HCT116 (cell line): Measurements from ENCODE around the gene NYAP1. TPM values are rescaled to one million over a fixed set of nuclear protein-coding genes. Genes with fewer than 3 reads are reported as not detected.

Source experiments
- ATAC-seq: fragments of 200-7000 bp; cut with Tn5 transposase; 2 replicates; pipeline ENCODE4 v1.9.1; 2020; ENCODE audit warnings: mild to moderate bottlenecking, moderate library complexity
- BruUV-seq: library from RNA; stranded (reverse); fragments of 400-500 nt; replicated peaks from 2 replicates; lab custom pipeline; 2021; lab: Mats Ljungman, UMichigan
- CTCF ChIA-PET: fragments of 300-600 bp; sonication (Branson Sonifier 250); formaldehyde crosslinking; loops from one replicate; lab custom pipeline; 2021; ENCODE audit warnings: antibody characterized with exemption; lab: Charles Lee
- POLR2A ChIA-PET: fragments of 300-600, 350-600 bp; sonication (Branson Sonifier 250); formaldehyde crosslinking; loops from one replicate; lab custom pipeline; 2021; ENCODE audit warnings: antibody characterized with exemption; lab: Charles Lee
- RAD21 ChIA-PET, 2 experiments: fragments of 300-600 bp; sonication (Branson Sonifier 250); formaldehyde crosslinking; loops; one replicate each; lab custom pipeline; 2023; ENCODE audit warnings: low total read pairs in 2 of 2; ENCODE audit not compliant: uncharacterized antibody in 2 of 2, unreplicated experiment in 2 of 2, low non-redundant PET in 1 of 2; lab: Charles Lee
- DNase-seq: peaks from one replicate; pipeline ENCODE4 v3.0.0-alpha.2; 2010; ENCODE audit warnings: low read depth, low spot score
- H2AFZ ChIP-seq: fragments of 200-600 bp; shearing (Covaris generic), sonication (generic); 2 replicates; pipeline ENCODE4 v1.6.1; 2017; ENCODE audit warnings: low read depth, mixed run types, mixed read lengths, antibody characterized with exemption, low read length; ENCODE audit not compliant: poor library complexity, severe bottlenecking
- H3K27ac ChIP-seq: 2 replicates; pipeline ENCODE4 v1.5.1; 2012; ENCODE audit warnings: low read depth, low read length
- H3K27me3 ChIP-seq: fragments of 200-600 bp; sonication (generic); 2 replicates; pipeline ENCODE4 v1.6.1; 2016; ENCODE audit warnings: mixed run types, low read length, mixed read lengths; ENCODE audit not compliant: insufficient read depth
- H3K36me3 ChIP-seq, 2 experiments: fragments of 200-500 bp in 1 of 2; fragments of 200-600 bp in 1 of 2; sonication (Bioruptor generic) in 1 of 2; sonication (generic) in 1 of 2; 2 replicates each; pipeline versions ENCODE4 v1.5.1 to v1.6.1; 2014 to 2016; ENCODE audit warnings: low read length in 2 of 2, inconsistent platforms in 1 of 2, mixed read lengths in 1 of 2, mixed run types in 1 of 2; ENCODE audit not compliant: insufficient read depth in 2 of 2, control insufficient read depth in 1 of 2
- H3K4me1 ChIP-seq, 2 experiments: fragments of 200-600 bp in 1 of 2; sonication (generic) in 1 of 2; 2 replicates each; pipeline versions ENCODE4 v1.5.1 to v1.6.1; 2012 to 2017; ENCODE audit warnings: low read length in 2 of 2, inconsistent platforms in 1 of 2, mild to moderate bottlenecking in 1 of 2, mixed read lengths in 1 of 2, mixed run types in 1 of 2, moderate library complexity in 1 of 2; ENCODE audit not compliant: insufficient read depth in 2 of 2, control insufficient read depth in 1 of 2
- H3K4me2 ChIP-seq: fragments of 200-600 bp; sonication (generic); 2 replicates; pipeline ENCODE4 v1.6.1; 2017; ENCODE audit warnings: mixed run types, low read length, mixed read lengths
- H3K4me3 ChIP-seq, 2 experiments: fragments of 200-600 bp in 1 of 2; sonication (generic) in 1 of 2; replicated peaks in 1 of 2; 2 replicates each; pipeline ENCODE4 v1.5.1; 2011 to 2016; ENCODE audit warnings: low read length in 2 of 2, control low read depth in 1 of 2, low read depth in 1 of 2, mild to moderate bottlenecking in 1 of 2, mixed read lengths in 1 of 2, mixed run types in 1 of 2
- H3K79me2 ChIP-seq: fragments of 200-600 bp; sonication (generic); 2 replicates; pipeline ENCODE4 v1.6.1; 2017; ENCODE audit warnings: mild to moderate bottlenecking, mixed run types, low read length, moderate library complexity, mixed read lengths; ENCODE audit not compliant: insufficient read depth
- H3K9ac ChIP-seq: fragments of 200-600 bp; sonication (generic); 2 replicates; pipeline ENCODE4 v1.6.1; 2016; ENCODE audit warnings: low read length, mixed read lengths
- H3K9me2 ChIP-seq: fragments of 200-600 bp; sonication (generic), shearing (Covaris generic); 2 replicates; pipeline ENCODE4 v1.6.1; 2017; ENCODE audit warnings: mixed run types, mild to moderate bottlenecking, moderate library complexity; ENCODE audit not compliant: insufficient read depth
- H3K9me3 ChIP-seq, 2 experiments: fragments of 200-500 bp in 1 of 2; fragments of 200-600 bp in 1 of 2; sonication (Bioruptor generic) in 1 of 2; sonication (generic) in 1 of 2; 2 replicates each; pipeline ENCODE4 v1.6.1; 2014 to 2017; ENCODE audit warnings: low read length in 2 of 2, mixed read lengths in 2 of 2, inconsistent platforms in 1 of 2, low read depth in 1 of 2, mild to moderate bottlenecking in 1 of 2, mixed run types in 1 of 2, moderate library complexity in 1 of 2; ENCODE audit not compliant: control insufficient read depth in 1 of 2, insufficient read depth in 1 of 2
- H4K20me1 ChIP-seq: fragments of 200-600 bp; sonication (generic), shearing (Covaris generic); 2 replicates; pipeline ENCODE4 v1.6.1; 2017; ENCODE audit warnings: mixed run types, mild to moderate bottlenecking, moderate library complexity; ENCODE audit not compliant: insufficient read depth
- CBX3 ChIP-seq: IDR thresholded peaks from 2 replicates; pipeline ENCODE4 v1.6.1; 2012; ENCODE audit warnings: low read depth
- EGR1 ChIP-seq: IDR thresholded peaks from 2 replicates; pipeline ENCODE4 v1.6.1; 2012; ENCODE audit warnings: low read depth
- EZH2 ChIP-seq: fragments of 200-600 bp; sonication (generic); IDR thresholded peaks from 2 replicates; pipeline ENCODE4 v1.6.1; 2017; ENCODE audit warnings: antibody characterized with exemption, mixed run types
- EZH2phosphoT487 ChIP-seq: fragments of 200-600 bp; IDR thresholded peaks from 2 replicates; pipeline ENCODE4 v1.6.1; 2018; ENCODE audit warnings: antibody characterized with exemption, borderline replicate concordance
- FOSL1 ChIP-seq: IDR thresholded peaks from 2 replicates; pipeline ENCODE4 v1.6.1; 2012; ENCODE audit warnings: low read depth
- POLR2A ChIP-seq: IDR thresholded peaks from 2 replicates; pipeline ENCODE4 v1.7.0; 2011; ENCODE audit warnings: borderline replicate concordance; ENCODE audit not compliant: insufficient read depth, insufficient read length; ENCODE audit errors: extremely low read depth
- REST ChIP-seq: IDR thresholded peaks from 2 replicates; pipeline ENCODE4 v1.6.1; 2012; ENCODE audit warnings: low read depth
- SIN3A ChIP-seq: IDR thresholded peaks from 2 replicates; pipeline ENCODE4 v1.6.1; 2012; ENCODE audit warnings: low read depth
- SP1 ChIP-seq: IDR thresholded peaks from 2 replicates; pipeline ENCODE4 v1.6.1; 2012; ENCODE audit warnings: low read depth
- SRF ChIP-seq: IDR thresholded peaks from 2 replicates; pipeline ENCODE4 v1.6.1; 2012; ENCODE audit warnings: low read depth
- TCF7L2 ChIP-seq: IDR thresholded peaks from 2 replicates; pipeline ENCODE4 v1.7.0; 2011; ENCODE audit warnings: borderline replicate concordance, inconsistent platforms; ENCODE audit not compliant: insufficient read depth, insufficient read length; ENCODE audit errors: extremely low read depth
- ZNF274 ChIP-seq: fragments of 200-500 bp; sonication (Bioruptor generic); IDR thresholded peaks from 2 replicates; pipeline ENCODE4 v1.6.1; 2014; ENCODE audit warnings: mild to moderate bottlenecking, low read depth, low read length, inconsistent platforms
- intact Hi-C: fragments of 100-400 bp; cut with micrococcal nuclease; formaldehyde crosslinking; loops from 2 replicates; pipeline ENCODE4 v1.10.0; 2022
- total RNA-seq: library from RNA; stranded (reverse); gene quantifications from one replicate; pipeline ENCODE4 v1.2.1, GENCODE V29; 2021; ENCODE audit not compliant: unreplicated experiment

The NYAP1 gene
- total RNA-seq, 1 experiment from 2014 or later: 6.7 TPM

- H3K9ac ChIP-seq: no peak overlapping the region
- ChIA-PET POLR2A (no interaction called here), RAD21 (no interaction called here), CTCF (no interaction called here)
- no peak for DNase-seq
- no peaks in the 10 kb centered on the region for H3K9me2 ChIP-seq
- no peaks in the 10 kb centered on the region for H3K9me3 ChIP-seq
- no peak overlapping the region for H2AFZ ChIP-seq
- no TSS peak for BruUV-seq
- intact Hi-C loops: no loop called here
- H4K20me1 ChIP-seq: no peaks in the 10 kb centered on the region
- ATAC-seq: no peak
- no peak overlapping the region for H3K4me3 ChIP-seq
- TF ChIP-seq POLR2A (no peak), EGR1 (no peak), SIN3A (no peak), EZH2phosphoT487 (no peak), SP1 (no peak), CBX3 (no peak), ZNF274 (no peak), FOSL1 (no peak), REST (no peak), TCF7L2 (no peak), SRF (no peak), EZH2 (no peak)
- H3K36me3 ChIP-seq: peaks cover 0 to 4% of the 10 kb centered on the region in 2 experiments; a peak in 1 of 4 replicates
- no peaks in the 10 kb centered on the region for H3K27me3 ChIP-seq
- H3K4me1 ChIP-seq: peaks cover 24 to 35% of the 10 kb centered on the region in 2 experiments
- no peaks in the 10 kb centered on the region for H3K79me2 ChIP-seq
- H3K27ac ChIP-seq: no peak overlapping the region
- H3K4me2 ChIP-seq: peak overlapping the region; percentile 10; the same call in 1 of the 2 replicates
These were observed 10.8 kb upstream of the NYAP1 start for GRCh38 chr7:100472854-100473499.
